Keratinocyte (primary cell): Measurements from ENCODE around the gene ATF6B. TPM values are rescaled to one million over a fixed set of nuclear protein-coding genes. Genes with fewer than 3 reads are reported as not detected.

Source experiments
- DNase-seq: peaks from one replicate; pipeline ENCODE4 v3.0.0-alpha.2; 2011; ENCODE audit warnings: low read depth, missing footprints, low spot score
- FAIRE-seq: peaks from 2 replicates; lab custom pipeline; 2011; peaks lifted over from hg19 to GRCh38; lab: Jason Lieb, UNC
- H2AFZ ChIP-seq: 2 replicates; pipeline ENCODE4 v1.6.0; 2012; ENCODE audit warnings: low read length, control low read depth, inconsistent platforms; ENCODE audit not compliant: control insufficient read depth
- H3K27ac ChIP-seq: 2 replicates; pipeline ENCODE4 v1.5.1; 2011; ENCODE audit warnings: low read length; ENCODE audit not compliant: control insufficient read depth, insufficient read depth
- H3K27me3 ChIP-seq: 3 replicates; pipeline ENCODE4 v1.6.0; 2011; ENCODE audit warnings: low read length; ENCODE audit not compliant: control insufficient read depth, insufficient read depth; ENCODE audit errors: extremely low read depth
- H3K36me3 ChIP-seq, 2 experiments: 2 replicates in 1 of 2; 3 replicates in 1 of 2; pipeline ENCODE4 v1.5.1; 2011; ENCODE audit warnings: low read length in 2 of 2, mild to moderate bottlenecking in 1 of 2; ENCODE audit not compliant: control insufficient read depth in 2 of 2, insufficient read depth in 2 of 2; ENCODE audit errors: extremely low read depth in 1 of 2
- H3K4me1 ChIP-seq: 3 replicates; pipeline ENCODE4 v1.5.1; 2011; ENCODE audit warnings: low read length; ENCODE audit not compliant: control insufficient read depth, insufficient read depth; ENCODE audit errors: extremely low read depth
- H3K4me2 ChIP-seq: 3 replicates; pipeline ENCODE4 v1.6.0; 2011; ENCODE audit warnings: low read depth, low read length; ENCODE audit not compliant: control insufficient read depth, insufficient read depth; ENCODE audit errors: extremely low read depth
- H3K4me3 ChIP-seq, 3 experiments: fragments of 200-600 bp in 1 of 3; sonication (generic) in 1 of 3; 2 replicates in 2 of 3; 3 replicates in 1 of 3; pipeline ENCODE4 v1.5.1; 2011 to 2016; ENCODE audit warnings: low read length in 3 of 3, mild to moderate bottlenecking in 3 of 3, control low read depth in 2 of 3, inconsistent platforms in 1 of 3, low read depth in 1 of 3, mixed read lengths in 1 of 3, mixed run types in 1 of 3, moderate library complexity in 1 of 3; ENCODE audit not compliant: control insufficient read depth in 2 of 3, insufficient read depth in 2 of 3; ENCODE audit errors: extremely low read depth in 1 of 3
- H3K79me2 ChIP-seq: 2 replicates; pipeline ENCODE4 v1.6.0; 2012; ENCODE audit warnings: low read length; ENCODE audit not compliant: control insufficient read depth, insufficient read depth
- H3K9ac ChIP-seq: 3 replicates; pipeline ENCODE4 v1.6.0; 2011; ENCODE audit warnings: low read length; ENCODE audit not compliant: control insufficient read depth, insufficient read depth; ENCODE audit errors: extremely low read depth
- H3K9me1 ChIP-seq: 3 replicates; pipeline ENCODE4 v1.6.0; 2011; ENCODE audit warnings: low read length; ENCODE audit not compliant: control insufficient read depth, insufficient read depth; ENCODE audit errors: extremely low read depth
- H3K9me3 ChIP-seq: 2 replicates; pipeline ENCODE4 v1.5.1; 2012; ENCODE audit warnings: low read depth, low read length; ENCODE audit not compliant: control insufficient read depth
- H4K20me1 ChIP-seq: 3 replicates; pipeline ENCODE4 v1.6.0; 2011; ENCODE audit warnings: low read length; ENCODE audit not compliant: control insufficient read depth, insufficient read depth; ENCODE audit errors: extremely low read depth
- EZH2 ChIP-seq: IDR thresholded peaks from one replicate; pipeline ENCODE4 v1.6.1; 2012; ENCODE audit warnings: inconsistent platforms, mild to moderate bottlenecking, low read length, moderate library complexity
- dilution Hi-C: fragments of 300-500 bp; cut with MboI; formaldehyde crosslinking; loops from one replicate; pipeline ENCODE4 v1.7.0; 2020; ENCODE audit warnings: low sequenced_read_pairs; ENCODE audit not compliant: extremely low pct_ligation_motif_present
- polyA plus RNA-seq, 5 experiments: library from polyadenylated mRNA; depleted of rRNA in 3 of 5; stranded (reverse) in 3 of 5; stranded (forward) in 1 of 5; unstranded in 1 of 5; fragments of >200 nt; gene quantifications; 1 replicate in 1 of 5; 2 replicates in 3 of 5; 3 replicates in 1 of 5; pipeline versions ENCODE4 v1.2.1 to v1.2.3, GENCODE V29; 2011 to 2012; ENCODE audit warnings: missing spikeins in 2 of 5, low read depth in 1 of 5, low replicate concordance in 1 of 5
- TF ChIP-seq, protein P1 (sequence below), 3 experiments: IDR thresholded peaks in 1 of 3; conservative IDR thresholded peaks in 1 of 3; optimal IDR thresholded peaks in 1 of 3; 2 replicates in 2 of 3; 3 replicates in 1 of 3; pipeline versions ENCODE3 to v1.5.1; 2011; ENCODE audit warnings: low read length in 3 of 3, mild to moderate bottlenecking in 3 of 3, moderate library complexity in 2 of 3, control low read depth in 1 of 3, inconsistent platforms in 1 of 3; ENCODE audit not compliant: insufficient read depth in 2 of 3; ENCODE audit errors: extremely low read depth in 1 of 3

The ATF6B gene
- polyA plus RNA-seq, 1 donor (not counting 4 experiments of a cell fraction or from before 2014, with no cell fraction given): 30.4 TPM

- Histone ChIP-seq H3K9me1 (no peaks in the 10 kb centered on the region), H3K9me3 (no peaks in the 10 kb centered on the region), H3K36me3 (peaks cover 21 to 26% of the 10 kb centered on the region in 2 experiments), H3K27ac (peak overlapping the region; percentile 55), H3K79me2 (no peaks in the 10 kb centered on the region), H2AFZ (no peak overlapping the region), H3K27me3 (no peaks in the 10 kb centered on the region), H3K9ac (no peak overlapping the region), H4K20me1 (no peaks in the 10 kb centered on the region), H3K4me1 (peaks cover 17% of the 10 kb centered on the region), H3K4me2 (peak overlapping the region; percentile 40), H3K4me3 (no peak overlapping the region)
- TF ChIP-seq, protein P1, sequence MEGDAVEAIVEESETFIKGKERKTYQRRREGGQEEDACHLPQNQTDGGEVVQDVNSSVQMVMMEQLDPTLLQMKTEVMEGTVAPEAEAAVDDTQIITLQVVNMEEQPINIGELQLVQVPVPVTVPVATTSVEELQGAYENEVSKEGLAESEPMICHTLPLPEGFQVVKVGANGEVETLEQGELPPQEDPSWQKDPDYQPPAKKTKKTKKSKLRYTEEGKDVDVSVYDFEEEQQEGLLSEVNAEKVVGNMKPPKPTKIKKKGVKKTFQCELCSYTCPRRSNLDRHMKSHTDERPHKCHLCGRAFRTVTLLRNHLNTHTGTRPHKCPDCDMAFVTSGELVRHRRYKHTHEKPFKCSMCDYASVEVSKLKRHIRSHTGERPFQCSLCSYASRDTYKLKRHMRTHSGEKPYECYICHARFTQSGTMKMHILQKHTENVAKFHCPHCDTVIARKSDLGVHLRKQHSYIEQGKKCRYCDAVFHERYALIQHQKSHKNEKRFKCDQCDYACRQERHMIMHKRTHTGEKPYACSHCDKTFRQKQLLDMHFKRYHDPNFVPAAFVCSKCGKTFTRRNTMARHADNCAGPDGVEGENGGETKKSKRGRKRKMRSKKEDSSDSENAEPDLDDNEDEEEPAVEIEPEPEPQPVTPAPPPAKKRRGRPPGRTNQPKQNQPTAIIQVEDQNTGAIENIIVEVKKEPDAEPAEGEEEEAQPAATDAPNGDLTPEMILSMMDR (optimal IDR thresholded peaks at IDR 0.05 in 1 of 3, IDR thresholded peaks at IDR 0.05 in 1 of 3, conservative IDR thresholded peaks at IDR 0.05 in 1 of 3; ENCODE audit: extremely low read depth in 1 of 3, insufficient read depth in 2 of 3, low read length in 3 of 3): no peak
- no peak for TF ChIP-seq EZH2
- DNase-seq (no peak), FAIRE-seq (no peak)
- dilution Hi-C loops: no loop called here
These were observed 13.2 kb downstream of the ATF6B start for GRCh38 chr6:32114796-32115195.

DNA sequence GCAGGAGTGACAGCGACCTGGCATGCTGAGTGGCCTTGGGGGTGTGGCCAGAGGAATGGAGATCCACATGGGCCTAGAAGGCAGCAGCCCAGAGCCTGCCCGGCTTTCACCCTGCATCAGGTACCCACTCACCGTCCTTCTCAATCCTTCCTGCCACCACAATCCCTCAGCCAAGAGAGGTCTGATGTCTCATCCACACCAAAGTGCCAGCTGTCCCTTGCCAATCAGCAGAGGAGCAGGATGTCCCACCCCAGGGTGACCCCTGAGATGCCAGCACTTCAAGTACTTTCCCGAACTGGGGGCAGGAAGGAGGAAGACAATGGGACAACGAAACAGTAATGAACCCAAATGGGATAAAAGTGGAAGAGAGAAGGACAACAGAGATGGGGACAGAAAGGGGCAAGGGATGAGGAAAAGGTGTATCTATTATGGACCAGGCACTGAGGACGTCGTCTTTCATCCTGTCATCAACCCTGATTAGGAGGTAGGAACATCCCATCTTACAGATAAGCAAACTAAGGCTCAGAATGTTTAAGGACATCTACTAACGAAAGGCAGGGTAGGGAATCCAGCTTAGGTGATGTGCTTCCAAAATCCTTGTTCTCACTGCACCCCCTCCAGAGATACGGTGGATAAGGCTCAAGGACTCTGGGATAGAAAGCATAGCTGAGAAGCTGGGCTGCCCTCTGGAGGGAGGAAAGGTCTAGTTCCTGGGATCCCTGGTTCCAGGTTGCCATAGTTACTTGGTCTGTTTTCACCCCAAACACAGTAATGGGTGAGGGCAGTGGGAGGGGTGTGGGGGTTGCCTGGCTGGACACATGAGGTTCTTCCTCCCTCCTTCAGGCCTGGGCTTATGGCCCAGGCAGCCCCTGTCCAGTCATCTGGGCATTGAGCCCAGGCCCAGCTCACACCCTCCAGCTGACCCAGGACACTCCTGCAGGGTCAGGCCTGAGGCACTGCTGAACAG, 14.4 kb downstream of the ATF6B start:
- Histone ChIP-seq H3K79me2 (no peaks in the 10 kb centered on the region), H4K20me1 (no peaks in the 10 kb centered on the region), H3K9ac (no peak overlapping the region), H3K36me3 (peaks cover 20 to 21% of the 10 kb centered on the region in 2 experiments), H3K27me3 (peaks cover 5% of the 10 kb centered on the region), H3K9me3 (no peaks in the 10 kb centered on the region), H3K27ac (peak overlapping the region; percentile 28), H3K4me1 (peaks cover 21% of the 10 kb centered on the region), H2AFZ (no peak overlapping the region), H3K9me1 (no peaks in the 10 kb centered on the region), H3K4me3 (no peak overlapping the region), H3K4me2 (no peak overlapping the region)
- DNase-seq (no peak), FAIRE-seq (no peak)
- no peak for TF ChIP-seq EZH2
- TF ChIP-seq, protein P1 (optimal IDR thresholded peaks at IDR 0.05 in 1 of 3, IDR thresholded peaks at IDR 0.05 in 1 of 3, conservative IDR thresholded peaks at IDR 0.05 in 1 of 3; ENCODE audit: extremely low read depth in 1 of 3, insufficient read depth in 2 of 3, low read length in 3 of 3): peak in 2 of 3 experiments; percentile 19
- dilution Hi-C loops: no loop called here
